ENCODE measurements around the gene TMC4. TPM values are rescaled to one million over a fixed set of nuclear protein-coding genes. Genes with fewer than 3 reads are reported as not detected.

Gene TMC4
- total and polyA plus RNA-seq, 10 donors: 0.12 to 4.0 (median 0.77) TPM; not detected in 2

GRCh38 chr19:54133957-54134590, 38.9 kb downstream of the TMC4 start:
- Histone ChIP-seq H3K27ac (no peak overlapping the region), H3K4me1 (peaks cover 15 to 25% (median 23%) of the 10 kb centered on the region in 6 donors), H3K4me3 (no peak overlapping the region), H3K27me3 (replicated peaks in 1 of 7) (no peaks in the 10 kb centered on the region), H3K9me3 (no peaks in the 10 kb centered on the region), H3K36me3 (peaks cover 2 to 49% (median 28%) of the 10 kb centered on the region in 6 donors)
- TF ChIP-seq POLR2AphosphoS5 (IDR thresholded peaks at IDR 0.05): no peak
- TF ChIP-seq CTCF (IDR thresholded peaks at IDR 0.05 in 8 of 11, conservative IDR thresholded peaks at IDR 0.05 in 3 of 11): no peak
- TF ChIP-seq POLR2A (IDR thresholded peaks at IDR 0.05): no peak
- WGBS, 5 donors: 62 to 80% (median 69%) methylated on average over 2 of the region's 2 CpGs
- intact Hi-C loops (cut with DNase I; ENCODE audit: low total_unique reads): no loop called here
- DNase-seq: no peak

GRCh38 chr19:54133312-54133956, 39.5 kb downstream of the TMC4 start:
- Histone ChIP-seq H3K9me3 (no peaks in the 10 kb centered on the region), H3K27me3 (replicated peaks in 1 of 7) (no peaks in the 10 kb centered on the region), H3K4me3 (no peak overlapping the region), H3K36me3 (peaks cover 4 to 51% (median 35%) of the 10 kb centered on the region in 6 donors), H3K4me1 (peaks cover 8 to 19% (median 17%) of the 10 kb centered on the region in 6 donors), H3K27ac (no peak overlapping the region)
- intact Hi-C loops (cut with DNase I; ENCODE audit: low total_unique reads): no loop called here
- TF ChIP-seq CTCF (IDR thresholded peaks at IDR 0.05 in 8 of 11, conservative IDR thresholded peaks at IDR 0.05 in 3 of 11): no peak
- no peak for TF ChIP-seq POLR2A (IDR thresholded peaks at IDR 0.05)
- TF ChIP-seq POLR2AphosphoS5 (IDR thresholded peaks at IDR 0.05): peak in 1 of 3 donors; percentile 17
- 76 to 87% (median 84%) methylated on average over 10 of the region's 10 CpGs for WGBS, 5 donors
- DNase-seq: no peak

- Histone ChIP-seq H3K4me3 (no peak overlapping the region), H3K4me1 (no peaks in the 10 kb centered on the region), H3K27ac (no peak overlapping the region), H3K9me3 (no peaks in the 10 kb centered on the region), H3K36me3 (peaks cover 4 to 89% (median 73%) of the 10 kb centered on the region in 6 donors), H3K27me3 (replicated peaks in 1 of 7) (no peaks in the 10 kb centered on the region)
- intact Hi-C loops (cut with DNase I; ENCODE audit: low total_unique reads): no loop called here
- TF ChIP-seq POLR2AphosphoS5 (IDR thresholded peaks at IDR 0.05) (peak in 1 of 3 donors; percentile 7), CTCF (IDR thresholded peaks at IDR 0.05 in 8 of 11, conservative IDR thresholded peaks at IDR 0.05 in 3 of 11) (no peak), POLR2A (IDR thresholded peaks at IDR 0.05) (no peak)
- DNase-seq: no peak
- WGBS, 5 donors: 96 to 98% (median 97%) methylated on average over 13 to 20 of the region's 20 CpGs
Measured at GRCh38 chr19:54129617-54129996, 43.4 kb downstream of the TMC4 start.
